Measurements from ENCODE around the gene KRT14. TPM values are rescaled to one million over a fixed set of nuclear protein-coding genes. Genes with fewer than 3 reads are reported as not detected.

KRT14 gene
- total and polyA plus RNA-seq, 2 donors: 20.7 to 210 TPM

DNA sequence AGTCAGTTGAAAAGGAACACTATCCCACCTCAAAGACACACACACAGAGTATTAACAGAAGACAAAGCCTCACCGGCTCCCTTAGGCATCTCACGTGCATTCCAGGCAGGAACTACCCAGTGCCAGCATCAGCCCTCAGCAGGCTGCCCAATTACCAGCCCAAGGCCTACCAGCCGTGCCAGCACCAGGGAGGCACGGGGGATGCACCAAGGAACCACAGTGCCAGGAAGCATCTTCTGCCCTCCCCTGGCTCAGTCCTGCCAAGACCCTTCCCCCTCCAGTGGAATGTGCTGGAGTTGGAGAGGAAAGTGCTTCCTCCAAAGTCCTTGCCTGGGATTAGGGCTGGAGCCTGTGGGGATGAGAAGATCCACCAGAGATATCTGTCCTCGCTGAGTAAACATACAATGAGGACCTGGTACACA lies 47.6 kb downstream of the KRT14 start:
- Histone ChIP-seq H3K36me3 (ENCODE audit: control insufficient read depth in 2 of 2, insufficient read depth in 2 of 2, low read length in 1 of 2) (no peaks in the 10 kb centered on the region), H3K4me3 (ENCODE audit: low read length in 2 of 2) (no peak overlapping the region), H3K27ac (ENCODE audit: low read depth in 1 of 2, low read length in 1 of 2) (no peak overlapping the region), H3K27me3 (ENCODE audit: control insufficient read depth in 2 of 2, insufficient read depth in 1 of 2, low read length in 1 of 2) (peaks cover 0 to 9% of the 10 kb centered on the region in 2 donors), H3K9me3 (ENCODE audit: control insufficient read depth in 2 of 2, insufficient read depth in 1 of 2, low read length in 1 of 2) (no peaks in the 10 kb centered on the region), H3K4me1 (ENCODE audit: control insufficient read depth in 2 of 2, insufficient read depth in 2 of 2, low read length in 2 of 2) (no peaks in the 10 kb centered on the region)
- DNase-seq (ENCODE audit: low read depth in 6 of 9, low spot score in 9 of 9): no peak
- 91% methylated on average over 5 of the region's 5 CpGs for WGBS

GRCh38 chr17:41538565-41538991 lies 48.1 kb downstream of the KRT14 start:
- H3K9me3 ChIP-seq (ENCODE audit: control insufficient read depth in 2 of 2, insufficient read depth in 1 of 2, low read length in 1 of 2): no peaks in the 10 kb centered on the region
- no peak overlapping the region for H3K4me3 ChIP-seq (ENCODE audit: low read length in 2 of 2)
- H3K27me3 ChIP-seq (ENCODE audit: control insufficient read depth in 2 of 2, insufficient read depth in 1 of 2, low read length in 1 of 2): peaks cover 0 to 9% of the 10 kb centered on the region in 2 donors
- no peaks in the 10 kb centered on the region for H3K36me3 ChIP-seq (ENCODE audit: control insufficient read depth in 2 of 2, insufficient read depth in 2 of 2, low read length in 1 of 2)
- no peak for DNase-seq (ENCODE audit: low read depth in 6 of 9, low spot score in 9 of 9)
- 93% methylated on average over 5 of the region's 5 CpGs for WGBS
- no peaks in the 10 kb centered on the region for H3K4me1 ChIP-seq (ENCODE audit: control insufficient read depth in 2 of 2, insufficient read depth in 2 of 2, low read length in 2 of 2)
- H3K27ac ChIP-seq (ENCODE audit: low read depth in 1 of 2, low read length in 1 of 2): no peak overlapping the region

GRCh38 chr17:41537990-41538389 lies 48.7 kb downstream of the KRT14 start:
- Histone ChIP-seq H3K4me1 (ENCODE audit: control insufficient read depth in 2 of 2, insufficient read depth in 2 of 2, low read length in 2 of 2) (no peaks in the 10 kb centered on the region), H3K27ac (ENCODE audit: low read depth in 1 of 2, low read length in 1 of 2) (no peak overlapping the region), H3K4me3 (ENCODE audit: low read length in 2 of 2) (no peak overlapping the region), H3K9me3 (ENCODE audit: control insufficient read depth in 2 of 2, insufficient read depth in 1 of 2, low read length in 1 of 2) (no peaks in the 10 kb centered on the region), H3K36me3 (ENCODE audit: control insufficient read depth in 2 of 2, insufficient read depth in 2 of 2, low read length in 1 of 2) (no peaks in the 10 kb centered on the region), H3K27me3 (ENCODE audit: control insufficient read depth in 2 of 2, insufficient read depth in 1 of 2, low read length in 1 of 2) (peaks cover 0 to 9% of the 10 kb centered on the region in 2 donors)
- WGBS: 87% methylated on average over 9 of the region's 9 CpGs
- DNase-seq (ENCODE audit: low read depth in 6 of 9, low spot score in 9 of 9): no peak

DNA sequence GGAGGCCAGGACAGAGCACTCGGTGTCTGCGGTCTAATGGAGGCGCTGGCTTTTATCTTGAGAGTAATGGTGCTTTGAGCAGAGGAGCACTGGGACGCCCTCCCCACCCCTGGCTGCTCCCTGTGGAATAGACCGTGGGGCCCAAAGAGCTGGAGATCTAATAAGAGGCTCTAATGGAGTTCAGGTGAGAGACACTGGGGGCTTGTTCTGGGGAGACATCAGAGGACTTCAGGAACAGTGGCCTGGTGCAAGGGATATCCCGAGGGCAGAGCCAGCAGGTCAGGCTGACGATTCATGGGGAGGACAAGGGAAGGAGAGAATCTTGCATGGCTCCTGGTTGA lies 49.1 kb downstream of the KRT14 start:
- WGBS: 95% methylated on average over 7 of the region's 7 CpGs

DNA sequence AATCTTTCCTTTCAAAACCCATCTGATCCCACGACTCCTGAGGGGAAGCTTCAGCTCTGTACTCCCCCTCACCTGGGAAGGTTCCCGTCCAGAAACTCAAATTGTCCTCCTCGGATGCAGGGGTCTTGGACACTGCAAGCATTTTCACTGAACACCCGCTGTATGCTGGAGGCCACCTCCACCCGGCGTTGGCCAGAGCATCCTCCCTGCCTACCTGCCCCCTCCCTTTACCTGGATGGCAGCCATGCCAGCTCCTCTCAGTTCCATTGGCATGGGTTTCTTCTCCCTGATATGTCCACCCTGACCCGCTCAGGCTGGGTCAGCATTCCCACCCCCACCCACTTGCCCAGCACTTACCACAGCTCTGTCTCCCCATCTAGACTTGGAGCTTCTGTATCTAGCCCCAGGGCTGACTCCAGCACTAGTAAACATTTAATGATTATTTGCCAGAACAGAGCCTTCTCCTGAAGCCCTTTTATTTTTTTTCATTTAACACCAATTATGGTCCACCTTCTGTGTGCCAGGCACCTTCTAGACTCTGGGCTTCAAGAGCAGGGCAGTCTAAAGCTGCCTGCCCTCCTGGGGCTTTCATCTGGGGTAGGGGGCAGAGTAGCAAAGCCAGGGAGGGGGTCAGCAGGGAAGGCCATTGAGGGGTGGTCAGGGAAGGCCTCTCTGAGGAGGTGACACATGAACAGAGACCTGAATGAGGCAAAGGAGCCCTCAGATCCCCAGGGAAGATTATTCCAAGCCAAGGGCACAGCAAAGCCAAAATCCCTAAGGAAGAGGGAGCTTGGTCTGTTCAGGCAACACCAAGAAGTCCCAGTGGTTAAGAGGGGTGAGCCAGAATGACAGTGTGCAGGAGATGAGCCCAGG lies 49.7 kb downstream of the KRT14 start:
- no peak overlapping the region for H3K27ac ChIP-seq (ENCODE audit: low read depth in 1 of 2, low read length in 1 of 2)
- H3K4me3 ChIP-seq (ENCODE audit: low read length in 2 of 2): no peak overlapping the region
- 89% methylated on average over 7 of the region's 7 CpGs for WGBS
- no peaks in the 10 kb centered on the region for H3K4me1 ChIP-seq (ENCODE audit: control insufficient read depth in 2 of 2, insufficient read depth in 2 of 2, low read length in 2 of 2)
- no peak for DNase-seq (ENCODE audit: low read depth in 6 of 9, low spot score in 9 of 9)
- H3K27me3 ChIP-seq (ENCODE audit: control insufficient read depth in 2 of 2, insufficient read depth in 1 of 2, low read length in 1 of 2): peaks cover 0 to 12% of the 10 kb centered on the region in 2 donors
- no peaks in the 10 kb centered on the region for H3K36me3 ChIP-seq (ENCODE audit: control insufficient read depth in 2 of 2, insufficient read depth in 2 of 2, low read length in 1 of 2)
- H3K9me3 ChIP-seq (ENCODE audit: control insufficient read depth in 2 of 2, insufficient read depth in 1 of 2, low read length in 1 of 2): no peaks in the 10 kb centered on the region

More for the DNA sequence above, 49.1 kb downstream of the KRT14 start:
- no peak for DNase-seq (ENCODE audit: low read depth in 6 of 9, low spot score in 9 of 9)
- Histone ChIP-seq H3K36me3 (ENCODE audit: control insufficient read depth in 2 of 2, insufficient read depth in 2 of 2, low read length in 1 of 2) (no peaks in the 10 kb centered on the region), H3K4me1 (ENCODE audit: control insufficient read depth in 2 of 2, insufficient read depth in 2 of 2, low read length in 2 of 2) (no peaks in the 10 kb centered on the region), H3K27me3 (ENCODE audit: control insufficient read depth in 2 of 2, insufficient read depth in 1 of 2, low read length in 1 of 2) (peaks cover 0 to 10% of the 10 kb centered on the region in 2 donors), H3K9me3 (ENCODE audit: control insufficient read depth in 2 of 2, insufficient read depth in 1 of 2, low read length in 1 of 2) (no peaks in the 10 kb centered on the region), H3K4me3 (ENCODE audit: low read length in 2 of 2) (no peak overlapping the region), H3K27ac (ENCODE audit: low read depth in 1 of 2, low read length in 1 of 2) (no peak overlapping the region)

- Histone ChIP-seq H3K9me3 (ENCODE audit: control insufficient read depth in 2 of 2, insufficient read depth in 1 of 2, low read length in 1 of 2) (no peaks in the 10 kb centered on the region), H3K27me3 (ENCODE audit: control insufficient read depth in 2 of 2, insufficient read depth in 1 of 2, low read length in 1 of 2) (peaks cover 4 to 20% of the 10 kb centered on the region in 2 donors), H3K36me3 (ENCODE audit: control insufficient read depth in 2 of 2, insufficient read depth in 2 of 2, low read length in 1 of 2) (no peaks in the 10 kb centered on the region), H3K4me3 (ENCODE audit: low read length in 2 of 2) (no peak overlapping the region), H3K27ac (ENCODE audit: low read depth in 1 of 2, low read length in 1 of 2) (no peak overlapping the region), H3K4me1 (ENCODE audit: control insufficient read depth in 2 of 2, insufficient read depth in 2 of 2, low read length in 2 of 2) (no peaks in the 10 kb centered on the region)
- DNase-seq (ENCODE audit: low read depth in 6 of 9, low spot score in 9 of 9): no peak
- WGBS: 73% methylated on average over 15 of the region's 15 CpGs
Measured at GRCh38 chr17:41535764-41536481, 50.8 kb downstream of the KRT14 start.

DNA sequence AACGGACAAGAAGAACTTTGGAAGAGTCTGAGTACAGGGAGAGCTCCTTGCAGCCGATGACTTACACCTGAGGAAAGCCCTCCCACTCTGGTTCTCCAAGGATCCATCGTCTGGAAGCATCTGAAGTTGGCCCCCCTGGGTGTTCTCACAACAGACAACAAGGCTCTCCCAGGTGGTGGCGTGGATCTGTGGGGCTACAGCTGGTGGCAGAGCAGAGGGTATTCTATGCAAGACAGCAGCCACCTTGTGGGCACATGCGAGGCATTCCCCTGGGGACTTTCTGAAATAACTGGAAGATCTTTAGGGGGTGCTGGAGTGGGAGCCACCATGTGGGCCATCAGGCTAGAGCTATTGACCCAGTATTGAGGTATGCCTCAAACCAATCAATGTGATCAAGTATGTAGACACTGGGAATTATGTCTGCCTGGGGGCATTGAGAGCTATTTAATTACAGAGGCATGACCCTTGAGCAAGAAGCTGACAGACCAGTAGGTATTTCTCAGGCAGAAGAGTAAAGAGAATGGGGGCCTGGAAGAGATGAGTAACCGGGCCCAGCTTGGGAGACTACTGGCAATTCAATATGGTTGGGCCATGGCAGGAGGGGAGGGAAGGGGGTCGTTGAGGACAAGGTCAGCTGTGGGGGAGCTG lies 51.7 kb downstream of the KRT14 start:
- WGBS: 79% methylated on average over 7 of the region's 7 CpGs
- Histone ChIP-seq H3K4me3 (ENCODE audit: low read length in 2 of 2) (no peak overlapping the region), H3K9me3 (ENCODE audit: control insufficient read depth in 2 of 2, insufficient read depth in 1 of 2, low read length in 1 of 2) (no peaks in the 10 kb centered on the region), H3K36me3 (ENCODE audit: control insufficient read depth in 2 of 2, insufficient read depth in 2 of 2, low read length in 1 of 2) (no peaks in the 10 kb centered on the region), H3K27me3 (ENCODE audit: control insufficient read depth in 2 of 2, insufficient read depth in 1 of 2, low read length in 1 of 2) (peaks cover 8 to 29% of the 10 kb centered on the region in 2 donors), H3K4me1 (ENCODE audit: control insufficient read depth in 2 of 2, insufficient read depth in 2 of 2, low read length in 2 of 2) (no peaks in the 10 kb centered on the region), H3K27ac (ENCODE audit: low read depth in 1 of 2, low read length in 1 of 2) (no peak overlapping the region)
- no peak for DNase-seq (ENCODE audit: low read depth in 6 of 9, low spot score in 9 of 9)

DNA sequence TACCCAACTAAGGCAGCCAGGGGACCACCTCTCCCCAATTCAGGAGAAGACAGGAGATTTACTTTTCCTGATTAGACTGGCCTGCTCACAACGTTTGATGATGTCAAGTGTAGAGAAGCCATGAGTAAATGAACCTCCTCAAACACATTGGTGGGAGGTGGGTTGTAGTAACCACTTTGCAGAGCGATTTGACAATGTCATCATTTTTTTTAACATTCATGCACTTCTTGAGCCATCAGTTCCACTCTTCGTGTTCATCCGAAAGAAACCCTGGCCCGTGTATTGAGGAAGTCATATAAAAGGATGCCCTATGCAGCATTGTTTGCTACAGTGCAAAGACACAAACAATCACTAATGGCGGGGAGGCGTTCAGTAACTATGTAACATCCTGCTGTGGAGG lies 53.1 kb downstream of the KRT14 start:
- Histone ChIP-seq H3K36me3 (ENCODE audit: control insufficient read depth in 2 of 2, insufficient read depth in 2 of 2, low read length in 1 of 2) (no peaks in the 10 kb centered on the region), H3K4me1 (ENCODE audit: control insufficient read depth in 2 of 2, insufficient read depth in 2 of 2, low read length in 2 of 2) (no peaks in the 10 kb centered on the region), H3K4me3 (ENCODE audit: low read length in 2 of 2) (no peak overlapping the region), H3K27me3 (ENCODE audit: control insufficient read depth in 2 of 2, insufficient read depth in 1 of 2, low read length in 1 of 2) (peaks cover 17 to 43% of the 10 kb centered on the region in 2 donors), H3K27ac (ENCODE audit: low read depth in 1 of 2, low read length in 1 of 2) (no peak overlapping the region), H3K9me3 (ENCODE audit: control insufficient read depth in 2 of 2, insufficient read depth in 1 of 2, low read length in 1 of 2) (no peaks in the 10 kb centered on the region)
- 91% methylated on average over 7 of the region's 7 CpGs for WGBS
- DNase-seq (ENCODE audit: low read depth in 6 of 9, low spot score in 9 of 9): no peak
